Osteocyte (in vitro differentiated cells): ENCODE data around the gene SNX24. TPM values are rescaled to one million over a fixed set of nuclear protein-coding genes. Genes with fewer than 3 reads are reported as not detected.

ENCODE experiments used
- DNase-seq: peaks from one replicate; pipeline ENCODE4 v3.0.0; 2021; ENCODE audit warnings: mixed read lengths; ENCODE audit not compliant: unreplicated experiment; ENCODE audit errors: extremely low spot score
- H3K27ac Mint-ChIP-seq: one replicate; pipeline ENCODE4 v1.8.0; 2021; ENCODE audit warnings: mild to moderate bottlenecking, mixed read lengths; ENCODE audit not compliant: unreplicated experiment
- H3K27me3 Mint-ChIP-seq: one replicate; pipeline ENCODE4 v1.8.0; 2021; ENCODE audit warnings: mixed read lengths; ENCODE audit not compliant: unreplicated experiment
- H3K36me3 Mint-ChIP-seq: one replicate; pipeline ENCODE4 v1.8.0; 2021; ENCODE audit warnings: mixed read lengths; ENCODE audit not compliant: unreplicated experiment
- H3K4me1 Mint-ChIP-seq: one replicate; pipeline ENCODE4 v1.8.0; 2021; ENCODE audit warnings: mixed read lengths; ENCODE audit not compliant: unreplicated experiment
- H3K4me3 Mint-ChIP-seq: one replicate; pipeline ENCODE4 v1.8.0; 2021; ENCODE audit warnings: mild to moderate bottlenecking, moderate library complexity, mixed read lengths; ENCODE audit not compliant: unreplicated experiment
- H3K9me3 Mint-ChIP-seq: one replicate; pipeline ENCODE4 v1.8.0; 2021; ENCODE audit warnings: mixed read lengths; ENCODE audit not compliant: unreplicated experiment
- CTCF ChIP-seq: fragments of 200-600 bp; sonication (generic); IDR thresholded peaks from 2 replicates; pipeline ENCODE4 v1.5.0; 2021; ENCODE audit warnings: antibody characterized with exemption, mild to moderate bottlenecking, moderate library complexity
- total RNA-seq: library from RNA; stranded (reverse); gene quantifications from 2 replicates; pipeline ENCODE4 v1.2.1, GENCODE V29; 2021

The SNX24 gene
- total RNA-seq, 1 donor from 2014 or later: 7.0 TPM

- no peak overlapping the region for H3K27ac Mint-ChIP-seq
- peaks cover 4% of the 10 kb centered on the region for H3K36me3 Mint-ChIP-seq
- TF ChIP-seq CTCF: no peak
- peaks cover 14% of the 10 kb centered on the region for H3K4me1 Mint-ChIP-seq
- no peaks in the 10 kb centered on the region for H3K9me3 Mint-ChIP-seq
- DNase-seq: no peak
- H3K27me3 Mint-ChIP-seq: no peaks in the 10 kb centered on the region
- H3K4me3 Mint-ChIP-seq: no peak overlapping the region
Measured at GRCh38 chr5:122870219-122870856, 24.9 kb downstream of the SNX24 start.

- Mint-ChIP-seq H3K9me3 (no peaks in the 10 kb centered on the region), H3K36me3 (peaks cover 4% of the 10 kb centered on the region), H3K4me1 (peaks cover 14% of the 10 kb centered on the region), H3K4me3 (no peak overlapping the region), H3K27ac (no peak overlapping the region), H3K27me3 (no peaks in the 10 kb centered on the region)
- no peak for TF ChIP-seq CTCF
- no peak for DNase-seq
Measured at GRCh38 chr5:122871661-122872060, 26.2 kb downstream of the SNX24 start.

- Mint-ChIP-seq H3K27ac (no peak overlapping the region), H3K4me3 (no peak overlapping the region), H3K36me3 (peaks cover 5% of the 10 kb centered on the region), H3K4me1 (peaks cover 14% of the 10 kb centered on the region), H3K9me3 (no peaks in the 10 kb centered on the region), H3K27me3 (no peaks in the 10 kb centered on the region)
- DNase-seq: no peak
- TF ChIP-seq CTCF: no peak
Measured at GRCh38 chr5:122874179-122874875, 28.9 kb downstream of the SNX24 start.

- no peak overlapping the region for H3K27ac Mint-ChIP-seq
- H3K4me1 Mint-ChIP-seq: peaks cover 8% of the 10 kb centered on the region
- DNase-seq: no peak
- no peaks in the 10 kb centered on the region for H3K9me3 Mint-ChIP-seq
- TF ChIP-seq CTCF: no peak
- no peaks in the 10 kb centered on the region for H3K27me3 Mint-ChIP-seq
- H3K36me3 Mint-ChIP-seq: peaks cover 5% of the 10 kb centered on the region
- no peak overlapping the region for H3K4me3 Mint-ChIP-seq
Measured at GRCh38 chr5:122877518-122877917, 32.1 kb downstream of the SNX24 start.

GRCh38 chr5:122879076-122879475 lies 33.7 kb downstream of the SNX24 start:
- no peak for DNase-seq
- Mint-ChIP-seq H3K27me3 (no peaks in the 10 kb centered on the region), H3K27ac (no peak overlapping the region), H3K36me3 (peaks cover 5% of the 10 kb centered on the region), H3K9me3 (no peaks in the 10 kb centered on the region), H3K4me3 (no peak overlapping the region), H3K4me1 (peaks cover 8% of the 10 kb centered on the region)
- TF ChIP-seq CTCF: no peak
